D721Med (cell line): ENCODE measurements around the gene MAPT.
A peak's percentile ranks its signal among the peaks of the same experiment; 100 is the strongest.
"Not testable (repeated sequence)": the region's sequence is repeated elsewhere in the genome, so short reads cannot be mapped to it uniquely, and the experiment has no call there.

Experiments
- DNase-seq: peaks from one replicate; pipeline ENCODE4 v3.0.0; 2011; ENCODE audit warnings: low spot score; ENCODE audit not compliant: insufficient read length
- FAIRE-seq: peaks from 2 replicates; lab custom pipeline; 2011; peaks lifted over from hg19 to GRCh38; lab: Jason Lieb, UNC
- TF ChIP-seq, protein P1 (sequence below): IDR thresholded peaks from 2 replicates; pipeline ENCODE4 v1.5.1; 2012; ENCODE audit warnings: mild to moderate bottlenecking, control low read depth; ENCODE audit not compliant: insufficient read depth; ENCODE audit errors: missing control alignments

The MAPT gene

DNA sequence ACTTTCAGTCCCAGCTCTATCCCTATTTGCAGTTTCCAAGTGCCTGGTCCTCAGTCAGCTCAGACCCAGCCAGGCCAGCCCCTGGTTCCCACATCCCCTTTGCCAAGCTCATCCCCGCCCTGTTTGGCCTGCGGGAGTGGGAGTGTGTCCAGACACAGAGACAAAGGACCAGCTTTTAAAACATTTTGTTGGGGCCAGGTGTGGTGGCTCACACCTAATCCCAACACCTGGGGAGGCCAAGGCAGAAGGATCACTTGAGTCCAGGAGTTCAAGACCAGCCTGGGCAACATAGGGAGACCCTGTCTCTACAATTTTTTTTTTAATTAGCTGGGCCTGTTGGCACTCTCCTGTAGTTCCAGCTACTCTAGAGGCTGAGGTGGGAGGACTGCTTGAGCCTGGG lies 106.4 kb downstream of the MAPT start:
- FAIRE-seq: no peak
- TF ChIP-seq, protein P1, sequence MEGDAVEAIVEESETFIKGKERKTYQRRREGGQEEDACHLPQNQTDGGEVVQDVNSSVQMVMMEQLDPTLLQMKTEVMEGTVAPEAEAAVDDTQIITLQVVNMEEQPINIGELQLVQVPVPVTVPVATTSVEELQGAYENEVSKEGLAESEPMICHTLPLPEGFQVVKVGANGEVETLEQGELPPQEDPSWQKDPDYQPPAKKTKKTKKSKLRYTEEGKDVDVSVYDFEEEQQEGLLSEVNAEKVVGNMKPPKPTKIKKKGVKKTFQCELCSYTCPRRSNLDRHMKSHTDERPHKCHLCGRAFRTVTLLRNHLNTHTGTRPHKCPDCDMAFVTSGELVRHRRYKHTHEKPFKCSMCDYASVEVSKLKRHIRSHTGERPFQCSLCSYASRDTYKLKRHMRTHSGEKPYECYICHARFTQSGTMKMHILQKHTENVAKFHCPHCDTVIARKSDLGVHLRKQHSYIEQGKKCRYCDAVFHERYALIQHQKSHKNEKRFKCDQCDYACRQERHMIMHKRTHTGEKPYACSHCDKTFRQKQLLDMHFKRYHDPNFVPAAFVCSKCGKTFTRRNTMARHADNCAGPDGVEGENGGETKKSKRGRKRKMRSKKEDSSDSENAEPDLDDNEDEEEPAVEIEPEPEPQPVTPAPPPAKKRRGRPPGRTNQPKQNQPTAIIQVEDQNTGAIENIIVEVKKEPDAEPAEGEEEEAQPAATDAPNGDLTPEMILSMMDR: no peak
- no peak for DNase-seq

DNA sequence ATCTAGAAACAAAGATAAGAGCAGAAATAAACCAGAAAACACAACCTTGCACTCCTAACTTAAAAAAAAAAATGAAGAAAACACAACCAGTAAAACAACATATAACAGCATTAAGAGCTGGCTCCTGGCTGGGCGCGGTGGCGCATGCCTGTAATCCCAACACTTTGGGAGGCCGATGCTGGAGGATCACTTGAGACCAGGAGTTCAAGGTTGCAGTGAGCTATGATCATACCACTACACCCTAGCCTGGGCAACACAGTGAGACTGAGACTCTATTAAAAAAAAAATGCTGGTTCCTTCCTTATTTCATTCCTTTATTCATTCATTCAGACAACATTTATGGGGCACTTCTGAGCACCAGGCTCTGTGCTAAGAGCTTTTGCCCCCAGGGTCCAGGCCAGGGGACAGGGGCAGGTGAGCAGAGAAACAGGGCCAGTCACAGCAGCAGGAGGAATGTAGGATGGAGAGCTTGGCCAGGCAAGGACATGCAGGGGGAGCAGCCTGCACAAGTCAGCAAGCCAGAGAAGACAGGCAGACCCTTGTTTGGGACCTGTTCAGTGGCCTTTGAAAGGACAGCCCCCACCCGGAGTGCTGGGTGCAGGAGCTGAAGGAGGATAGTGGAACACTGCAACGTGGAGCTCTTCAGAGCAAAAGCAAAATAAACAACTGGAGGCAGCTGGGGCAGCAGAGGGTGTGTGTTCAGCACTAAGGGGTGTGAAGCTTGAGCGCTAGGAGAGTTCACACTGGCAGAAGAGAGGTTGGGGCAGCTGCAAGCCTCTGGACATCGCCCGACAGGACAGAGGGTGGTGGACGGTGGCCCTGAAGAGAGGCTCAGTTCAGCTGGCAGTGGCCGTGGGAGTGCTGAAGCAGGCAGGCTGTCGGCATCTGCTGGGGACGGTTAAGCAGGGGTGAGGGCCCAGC lies 107.3 kb downstream of the MAPT start:
- DNase-seq: no peak
- no peak for FAIRE-seq
- TF ChIP-seq, protein P1: no peak

DNA sequence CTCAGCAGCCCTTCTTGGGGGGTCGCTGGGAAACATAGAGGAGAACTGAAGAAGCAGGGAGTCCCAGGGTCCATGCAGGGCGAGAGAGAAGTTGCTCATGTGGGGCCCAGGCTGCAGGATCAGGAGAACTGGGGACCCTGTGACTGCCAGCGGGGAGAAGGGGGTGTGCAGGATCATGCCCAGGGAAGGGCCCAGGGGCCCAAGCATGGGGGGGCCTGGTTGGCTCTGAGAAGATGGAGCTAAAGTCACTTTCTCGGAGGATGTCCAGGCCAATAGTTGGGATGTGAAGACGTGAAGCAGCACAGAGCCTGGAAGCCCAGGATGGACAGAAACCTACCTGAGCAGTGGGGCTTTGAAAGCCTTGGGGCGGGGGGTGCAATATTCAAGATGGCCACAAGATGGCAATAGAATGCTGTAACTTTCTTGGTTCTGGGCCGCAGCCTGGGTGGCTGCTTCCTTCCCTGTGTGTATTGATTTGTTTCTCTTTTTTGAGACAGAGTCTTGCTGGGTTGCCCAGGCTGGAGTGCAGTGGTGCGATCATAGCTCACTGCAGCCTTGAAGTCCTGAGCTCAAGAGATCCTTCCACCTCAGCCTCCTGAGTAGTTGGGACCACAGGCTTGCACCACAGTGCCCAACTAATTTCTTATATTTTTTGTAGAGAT lies 108.1 kb downstream of the MAPT start:
- DNase-seq (no peak), FAIRE-seq (no peak)
- TF ChIP-seq, protein P1: peak; percentile 98

DNA sequence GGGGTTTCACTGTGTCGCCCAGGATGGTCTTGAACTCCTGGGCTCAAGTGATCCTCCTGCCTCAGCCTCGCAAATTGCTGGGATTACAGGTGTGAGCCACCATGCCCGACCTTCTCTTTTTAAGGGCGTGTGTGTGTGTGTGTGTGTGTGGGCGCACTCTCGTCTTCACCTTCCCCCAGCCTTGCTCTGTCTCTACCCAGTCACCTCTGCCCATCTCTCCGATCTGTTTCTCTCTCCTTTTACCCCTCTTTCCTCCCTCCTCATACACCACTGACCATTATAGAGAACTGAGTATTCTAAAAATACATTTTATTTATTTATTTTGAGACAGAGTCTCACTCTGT lies 108.6 kb downstream of the MAPT start:
- DNase-seq (no peak), FAIRE-seq (no peak)

DNA sequence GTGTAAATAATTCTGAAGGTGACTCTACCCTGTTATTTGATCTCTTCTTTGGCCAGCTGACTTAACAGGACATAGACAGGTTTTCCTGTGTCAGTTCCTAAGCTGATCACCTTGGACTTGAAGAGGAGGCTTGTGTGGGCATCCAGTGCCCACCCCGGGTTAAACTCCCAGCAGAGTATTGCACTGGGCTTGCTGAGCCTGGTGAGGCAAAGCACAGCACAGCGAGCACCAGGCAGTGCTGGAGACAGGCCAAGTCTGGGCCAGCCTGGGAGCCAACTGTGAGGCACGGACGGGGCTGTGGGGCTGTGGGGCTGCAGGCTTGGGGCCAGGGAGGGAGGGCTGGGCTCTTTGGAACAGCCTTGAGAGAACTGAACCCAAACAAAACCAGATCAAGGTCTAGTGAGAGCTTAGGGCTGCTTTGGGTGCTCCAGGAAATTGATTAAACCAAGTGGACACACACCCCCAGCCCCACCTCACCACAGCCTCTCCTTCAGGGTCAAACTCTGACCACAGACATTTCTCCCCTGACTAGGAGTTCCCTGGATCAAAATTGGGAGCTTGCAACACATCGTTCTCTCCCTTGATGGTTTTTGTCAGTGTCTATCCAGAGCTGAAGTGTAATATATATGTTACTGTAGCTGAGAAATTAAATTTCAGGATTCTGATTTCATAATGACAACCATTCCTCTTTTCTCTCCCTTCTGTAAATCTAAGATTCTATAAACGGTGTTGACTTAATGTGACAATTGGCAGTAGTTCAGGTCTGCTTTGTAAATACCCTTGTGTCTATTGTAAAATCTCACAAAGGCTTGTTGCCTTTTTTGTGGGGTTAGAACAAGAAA lies 109.8 kb downstream of the MAPT start:
- FAIRE-seq (no peak), DNase-seq (no peak)
- TF ChIP-seq, protein P1: no peak

More for the DNA sequence above, 108.6 kb downstream of the MAPT start:
- TF ChIP-seq, protein P1: no peak

DNA sequence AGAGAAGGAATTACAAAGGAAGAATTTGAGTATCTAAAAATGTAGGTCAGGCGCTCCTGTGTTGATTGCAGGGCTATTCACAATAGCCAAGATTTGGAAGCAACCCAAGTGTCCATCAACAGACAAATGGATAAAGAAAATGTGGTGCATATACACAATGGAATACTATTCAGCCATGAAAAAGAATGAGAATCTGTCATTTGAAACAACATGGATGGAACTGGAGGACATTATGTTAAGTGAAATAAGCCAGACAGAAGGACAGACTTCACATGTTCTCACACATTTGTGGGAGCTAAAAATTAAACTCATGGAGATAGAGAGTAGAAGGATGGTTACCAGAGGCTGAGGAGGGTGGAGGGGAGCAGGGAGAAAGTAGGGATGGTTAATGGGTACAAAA lies 111.7 kb downstream of the MAPT start:
- not testable (repeated sequence) for FAIRE-seq, DNase-seq

DNA sequence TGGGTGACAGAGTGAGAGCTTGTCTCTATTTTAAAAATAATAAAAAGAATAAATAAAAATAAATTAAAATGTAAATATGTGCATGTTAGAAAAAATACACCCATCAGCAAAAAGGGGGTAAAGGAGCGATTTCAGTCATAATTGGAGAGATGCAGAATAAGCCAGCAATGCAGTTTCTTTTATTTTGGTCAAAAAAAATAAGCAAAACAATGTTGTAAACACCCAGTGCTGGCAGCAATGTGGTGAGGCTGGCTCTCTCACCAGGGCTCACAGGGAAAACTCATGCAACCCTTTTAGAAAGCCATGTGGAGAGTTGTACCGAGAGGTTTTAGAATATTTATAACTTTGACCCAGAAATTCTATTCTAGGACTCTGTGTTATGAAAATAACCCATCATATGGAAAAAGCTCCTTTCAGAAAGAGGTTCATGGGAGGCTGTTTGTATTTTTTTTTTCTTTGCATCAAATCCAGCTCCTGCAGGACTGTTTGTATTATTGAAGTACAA lies 113.2 kb downstream of the MAPT start:
- FAIRE-seq: no peak
- TF ChIP-seq, protein P1: no peak
- no peak for DNase-seq
